SK-MEL-5 (cell line): ENCODE data around the gene DUSP5. TPM values are rescaled to one million over a fixed set of nuclear protein-coding genes. Genes with fewer than 3 reads are reported as not detected.

Experiments
- DNase-seq: peaks from one replicate; pipeline ENCODE4 v3.0.0-alpha.2; 2016; ENCODE audit warnings: low read depth, low spot score
- in situ Hi-C: cut with HindIII; loops from 2 replicates; pipeline ENCODE4 v1.10.0; 2016; ENCODE audit warnings: low sequenced_read_pairs, high pct_unique_total_duplicates, low pct_unique_long_range_greater_than_20kb
- total RNA-seq: library from RNA; depleted of rRNA; stranded (reverse); fragments of >200 nt; shearing (Covaris generic); gene quantifications from 2 replicates; pipeline ENCODE4 v1.2.3, GENCODE V29; 2014

DUSP5 gene
- total RNA-seq, 1 experiment from 2014 or later: 2.7 TPM

DNA sequence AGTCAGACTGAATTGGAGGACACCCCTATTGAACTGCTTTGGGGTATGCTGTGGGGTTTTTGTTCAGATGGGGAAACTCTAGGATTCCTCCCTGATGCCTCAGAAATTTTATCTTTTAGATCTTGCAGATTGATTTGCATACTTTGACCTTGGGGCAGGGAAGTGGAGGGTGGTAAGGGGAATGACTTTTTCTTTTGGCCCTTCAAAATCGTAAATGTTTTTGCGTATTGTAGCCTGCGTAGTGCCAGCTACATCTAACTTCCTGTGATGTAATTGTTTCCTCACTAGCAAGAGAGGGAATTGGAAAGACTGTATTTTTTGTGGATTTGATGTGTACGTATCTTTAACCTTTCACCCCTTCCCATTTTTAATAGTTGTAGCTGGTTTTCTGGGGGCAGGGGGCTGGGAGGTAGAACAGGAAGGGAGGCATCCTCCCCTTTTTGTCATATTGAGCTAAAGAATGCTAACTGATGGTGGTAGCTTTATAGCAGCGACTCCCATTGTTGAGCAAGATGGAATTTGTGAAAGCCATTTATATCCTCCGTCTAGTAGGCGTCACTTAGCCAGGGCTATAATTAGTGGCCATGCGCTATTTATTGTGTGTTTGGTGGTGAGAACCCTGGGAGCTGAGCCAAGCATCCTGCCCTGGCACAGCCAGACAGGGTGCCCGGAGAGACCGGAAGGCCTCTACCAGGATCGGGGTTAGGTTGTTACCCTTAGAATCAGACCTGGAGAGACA lies 11.3 kb downstream of the DUSP5 start:
- in situ Hi-C loops: no loop called here
- no peak for DNase-seq

DNA sequence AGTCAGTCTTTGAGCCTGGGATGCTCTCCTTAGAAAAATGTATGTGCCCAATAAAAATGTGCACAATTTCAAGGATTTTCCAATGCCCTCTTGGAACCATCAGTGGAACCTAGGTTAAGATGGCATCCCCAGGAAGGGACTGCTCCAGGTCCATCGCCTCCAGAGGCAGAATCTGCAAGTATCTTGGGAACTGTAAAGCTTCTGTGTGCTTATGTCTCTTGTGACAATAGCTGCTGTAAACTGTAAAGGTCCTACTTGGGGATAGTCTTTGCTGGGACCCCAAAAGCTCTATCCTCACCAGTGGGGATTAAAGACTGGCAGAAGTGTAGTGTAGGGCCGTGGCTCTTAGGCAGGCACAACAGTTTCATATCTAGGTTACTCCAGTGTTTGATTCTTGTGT lies 11.9 kb downstream of the DUSP5 start:
- in situ Hi-C loops: no loop called here
- no peak for DNase-seq

DNA sequence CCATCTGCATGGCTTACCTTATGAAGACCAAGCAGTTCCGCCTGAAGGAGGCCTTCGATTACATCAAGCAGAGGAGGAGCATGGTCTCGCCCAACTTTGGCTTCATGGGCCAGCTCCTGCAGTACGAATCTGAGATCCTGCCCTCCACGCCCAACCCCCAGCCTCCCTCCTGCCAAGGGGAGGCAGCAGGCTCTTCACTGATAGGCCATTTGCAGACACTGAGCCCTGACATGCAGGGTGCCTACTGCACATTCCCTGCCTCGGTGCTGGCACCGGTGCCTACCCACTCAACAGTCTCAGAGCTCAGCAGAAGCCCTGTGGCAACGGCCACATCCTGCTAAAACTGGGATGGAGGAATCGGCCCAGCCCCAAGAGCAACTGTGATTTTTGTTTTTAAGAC lies 12.4 kb downstream of the DUSP5 start:
- DNase-seq: no peak

DNA sequence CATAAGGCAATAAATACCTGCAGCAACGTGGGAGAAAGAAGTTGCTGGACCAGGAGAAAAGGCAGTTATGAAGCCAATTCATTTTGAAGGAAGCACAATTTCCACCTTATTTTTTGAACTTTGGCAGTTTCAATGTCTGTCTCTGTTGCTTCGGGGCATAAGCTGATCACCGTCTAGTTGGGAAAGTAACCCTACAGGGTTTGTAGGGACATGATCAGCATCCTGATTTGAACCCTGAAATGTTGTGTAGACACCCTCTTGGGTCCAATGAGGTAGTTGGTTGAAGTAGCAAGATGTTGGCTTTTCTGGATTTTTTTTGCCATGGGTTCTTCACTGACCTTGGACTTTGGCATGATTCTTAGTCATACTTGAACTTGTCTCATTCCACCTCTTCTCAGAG lies 13.0 kb downstream of the DUSP5 start:
- no peak for DNase-seq
- in situ Hi-C loops: no loop called here

More for the DNA sequence above, 12.4 kb downstream of the DUSP5 start:
- in situ Hi-C loops: no loop called here

GRCh38 chr10:110511734-110512449 lies 14.2 kb downstream of the DUSP5 start:
- DNase-seq: no peak
- in situ Hi-C loops: no loop called here

DNA sequence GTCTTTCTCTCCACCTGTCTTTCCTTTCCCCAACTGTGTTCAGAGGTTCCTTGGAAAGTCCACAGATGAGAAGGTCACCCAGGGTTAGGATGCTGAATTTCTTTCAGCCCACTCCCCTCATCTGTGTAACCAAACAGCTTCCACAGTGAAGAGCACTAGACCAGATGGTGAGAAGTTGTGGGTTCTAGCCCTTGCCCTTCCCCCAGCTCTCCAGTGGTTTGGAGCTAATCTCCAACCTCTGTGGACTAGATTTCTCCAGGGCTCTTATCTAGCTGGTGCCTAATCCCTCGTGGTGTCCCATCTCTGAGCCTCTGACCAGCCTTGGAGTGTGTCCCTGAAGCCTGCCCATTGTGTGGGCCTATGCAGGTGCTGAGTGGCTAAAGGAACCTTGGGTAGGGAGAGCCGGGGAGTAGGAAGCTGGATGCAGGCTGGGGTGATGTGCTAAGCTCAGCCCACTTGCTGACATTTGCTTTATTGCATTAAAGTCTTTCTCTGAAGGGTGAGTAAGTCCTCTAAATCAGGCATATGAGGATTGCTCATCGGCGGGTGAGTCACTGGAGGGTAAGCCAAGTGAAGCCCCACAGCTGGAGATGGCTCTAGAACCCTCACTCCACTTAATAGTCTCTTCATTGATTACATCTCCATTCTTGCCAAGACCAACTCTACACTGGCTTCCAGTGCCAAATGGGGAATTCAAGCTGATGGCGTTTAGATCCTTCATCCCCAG lies 14.9 kb downstream of the DUSP5 start:
- DNase-seq: peak; percentile 25
- in situ Hi-C loops: no loop called here

- no peak for DNase-seq
- in situ Hi-C loops: no loop called here
Measured at GRCh38 chr10:110513949-110514348, 16.2 kb downstream of the DUSP5 start.

DNA sequence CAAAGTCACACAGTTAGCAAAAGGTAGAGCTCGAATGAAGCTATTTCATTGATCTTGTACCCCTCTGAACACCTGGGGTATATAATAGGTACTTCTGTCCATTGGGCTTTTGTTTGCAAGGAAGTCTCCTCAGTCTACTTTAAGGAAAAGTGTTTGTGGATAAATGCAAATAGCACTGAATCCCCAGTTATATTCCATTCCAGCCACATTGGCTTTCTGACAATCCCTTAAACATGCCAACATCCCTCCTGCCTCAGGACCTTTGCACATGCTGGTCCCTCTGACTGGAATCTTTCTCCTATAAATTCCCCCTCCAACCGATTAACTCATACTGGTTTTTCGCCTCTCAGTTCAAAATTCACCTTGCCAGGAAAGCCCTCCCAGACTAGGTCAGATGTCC lies 17.1 kb downstream of the DUSP5 start:
- DNase-seq: no peak
- in situ Hi-C loops: no loop called here

DNA sequence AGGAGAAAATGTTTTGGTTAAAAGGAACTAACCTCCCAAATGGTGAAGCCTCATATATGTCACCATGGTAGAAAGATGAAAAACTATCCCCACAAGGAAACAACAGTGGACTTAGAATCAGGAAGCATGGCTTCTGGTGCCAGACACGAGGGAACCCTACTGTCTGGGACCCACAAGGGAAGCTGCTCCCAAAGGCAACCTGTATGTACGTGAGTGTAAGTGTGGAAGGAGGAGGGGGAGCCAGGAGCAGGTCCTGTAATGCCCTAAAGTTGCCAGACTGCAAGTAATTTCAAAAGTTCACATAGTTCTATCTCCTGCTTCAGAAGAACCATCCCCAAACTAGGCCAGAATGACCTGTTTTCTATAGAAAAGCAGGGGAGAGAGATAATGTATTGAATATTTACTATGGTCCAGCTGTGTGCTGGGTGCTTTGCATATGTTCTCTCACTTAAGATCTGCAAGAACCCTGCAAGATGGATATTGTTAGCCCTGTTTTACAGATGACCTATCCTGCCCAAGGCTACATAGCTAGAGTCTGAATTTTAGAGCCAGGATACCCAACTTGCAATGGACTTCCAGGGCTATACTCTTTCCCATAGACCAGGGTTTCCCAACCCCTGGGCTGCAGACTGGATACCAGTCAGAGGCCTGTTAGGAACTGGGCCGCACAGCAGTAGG lies 19.2 kb downstream of the DUSP5 start:
- in situ Hi-C loops: no loop called here
- no peak for DNase-seq

GRCh38 chr10:110522365-110522988 lies 24.8 kb downstream of the DUSP5 start:
- DNase-seq: no peak
- in situ Hi-C loops: no loop called here

GRCh38 chr10:110523736-110524135 lies 26.0 kb downstream of the DUSP5 start:
- in situ Hi-C loops: no loop called here

GRCh38 chr10:110524179-110524858 lies 26.6 kb downstream of the DUSP5 start:
- DNase-seq: no peak
- in situ Hi-C loops: no loop called here

More at GRCh38 chr10:110523736-110524135, 26.0 kb downstream of the DUSP5 start:
- DNase-seq: no peak

DNA sequence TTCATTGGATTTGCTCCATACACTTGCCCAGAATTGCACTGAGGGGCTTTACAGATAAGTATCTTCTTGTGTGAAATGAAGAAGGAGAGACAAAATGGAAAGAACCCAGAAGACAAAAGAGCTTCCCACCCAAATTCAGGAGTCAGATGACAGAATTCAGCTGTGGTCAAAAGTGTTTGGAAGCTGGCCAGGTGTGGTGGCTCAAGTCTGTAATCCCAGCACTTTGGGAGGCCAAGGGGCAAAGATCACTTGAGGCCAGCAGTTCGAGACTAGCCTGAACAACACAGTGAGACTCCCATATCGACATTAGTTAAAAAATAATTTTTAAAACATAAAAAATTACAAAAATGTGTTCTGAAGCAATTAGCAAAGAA lies 27.1 kb downstream of the DUSP5 start:
- no peak for DNase-seq
- in situ Hi-C loops: loop anchor here (25.0 kb wide), 1 partner anchor 188 kb away; no protein-coding TSS in a partner anchor

DNA sequence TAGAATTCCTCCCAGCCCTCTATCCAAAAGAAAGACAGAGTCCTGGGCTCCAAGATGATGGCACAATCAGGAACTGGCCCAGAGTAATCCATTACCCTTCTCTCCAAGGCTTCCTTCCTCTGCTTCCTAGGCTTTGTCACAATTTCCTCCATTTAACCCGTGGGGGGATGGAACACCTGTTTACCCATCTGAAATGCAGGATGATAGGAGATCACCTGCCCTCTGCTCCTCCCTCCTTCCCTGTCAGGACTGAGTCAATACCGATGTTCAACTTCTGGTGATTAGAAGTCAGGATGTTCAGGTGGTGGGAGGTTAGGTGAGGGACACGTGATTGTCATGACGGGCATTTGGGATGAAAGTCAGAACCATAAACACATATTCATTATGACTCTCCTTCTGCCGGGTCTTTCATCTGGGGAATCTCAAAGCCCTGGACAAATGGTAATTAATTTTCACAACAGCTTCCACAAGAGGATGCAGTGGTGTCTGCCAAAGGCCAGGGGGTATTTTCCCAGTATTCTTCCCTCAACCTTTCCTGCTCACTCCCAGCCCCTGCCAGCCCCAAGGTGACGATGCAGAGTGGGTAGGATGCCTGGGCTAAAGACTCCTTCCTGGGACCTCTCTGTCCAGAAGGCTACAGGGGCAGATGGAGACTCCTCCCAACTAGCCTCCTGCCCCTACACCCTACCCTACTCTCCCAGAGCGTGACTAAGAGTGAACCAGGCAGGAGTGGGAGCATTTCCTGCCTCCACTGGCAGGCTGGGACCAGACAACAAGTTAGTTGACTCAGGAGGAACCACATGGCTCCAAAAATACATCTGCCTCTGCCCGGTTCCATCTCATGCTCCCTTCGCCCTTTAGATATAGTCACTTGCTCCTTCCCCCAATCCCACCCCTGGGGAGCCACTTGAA lies 27.9 kb downstream of the DUSP5 start:
- peak; percentile 5 for DNase-seq
- in situ Hi-C loops: loop anchor here (25.0 kb wide), 1 partner anchor 188 kb away; no protein-coding TSS in a partner anchor

GRCh38 chr10:110527731-110528171 lies 30.0 kb downstream of the DUSP5 start:
- in situ Hi-C loops: loop anchor here (25.0 kb wide), 1 partner anchor 190 kb away; no protein-coding TSS in a partner anchor
- DNase-seq: no peak
